CD4-positive, alpha-beta memory T cell (primary cell): ENCODE results near the gene PCDHGC4. TPM values are rescaled to one million over a fixed set of nuclear protein-coding genes. Genes with fewer than 3 reads are reported as not detected.

Experiments used
- polyA plus RNA-seq, 2 donors: library from polyadenylated mRNA; unstranded; fragments of 300-500 nt; fragmentation: Illumina TruSeq; gene quantifications; one replicate each; pipeline ENCODE4 v1.2.3, GENCODE V29; 2021
- total RNA-seq, 2 experiments: library from RNA; stranded (reverse); gene quantifications; one replicate each; pipeline ENCODE4 v1.2.3, GENCODE V29; 2021

The PCDHGC4 gene
- total and polyA plus RNA-seq, 4 experiments from 2014 or later = 0.11 TPM; not detected in 3

Other genes starting within 250 kb of the PCDHGC4 start
- under 1 TPM; 0.17 to 0.53 TPM for gene PCDHB15, start 239.6 kb upstream of the PCDHGC4 start, total RNA-seq
- not detected for gene PCDHB15, start 239.6 kb upstream of the PCDHGC4 start, polyA plus RNA-seq
- under 1 TPM; 0.38 to 0.91 TPM for gene SLC25A2, start 181.0 kb upstream of the PCDHGC4 start, total RNA-seq
- gene SLC25A2, start 181.0 kb upstream of the PCDHGC4 start, polyA plus RNA-seq = not detected
- 100 to 1,000 TPM; 109 to 119 TPM for gene TAF7, start 164.2 kb upstream of the PCDHGC4 start, total RNA-seq
- gene TAF7, start 164.2 kb upstream of the PCDHGC4 start, polyA plus RNA-seq = 100 to 1,000 TPM; 165 to 216 TPM
- under 1 TPM; 0.58 to 0.78 TPM for gene PCDHGA1, start 154.5 kb upstream of the PCDHGC4 start, total RNA-seq
- gene PCDHGA1, start 154.5 kb upstream of the PCDHGC4 start, polyA plus RNA-seq = not detected
- gene PCDHGA2, start 146.3 kb upstream of the PCDHGC4 start, total RNA-seq = under 1 TPM; 0.19 to 0.23 TPM
- gene PCDHGA2, start 146.3 kb upstream of the PCDHGC4 start, polyA plus RNA-seq = not detected
- gene PCDHGA3, start 141.2 kb upstream of the PCDHGC4 start, total RNA-seq = under 1 TPM; 0.17 to 0.26 TPM
- under 1 TPM in 1 of 2 donors, not detected in 1; 0.23 TPM for gene PCDHGA3, start 141.2 kb upstream of the PCDHGC4 start, polyA plus RNA-seq
- gene PCDHGB1, start 134.9 kb upstream of the PCDHGC4 start, total RNA-seq = under 1 TPM; 0.17 to 0.26 TPM
- not detected for gene PCDHGB1, start 134.9 kb upstream of the PCDHGC4 start, polyA plus RNA-seq
- gene PCDHGA4, start 130.0 kb upstream of the PCDHGC4 start, total RNA-seq = under 1 TPM in 1 of 2 experiments, not detected in 1; 0.47 TPM
- gene PCDHGA4, start 130.0 kb upstream of the PCDHGC4 start, polyA plus RNA-seq = not detected
- under 1 TPM; 0.55 to 0.64 TPM for gene PCDHGB2, start 125.0 kb upstream of the PCDHGC4 start, total RNA-seq
- gene PCDHGB2, start 125.0 kb upstream of the PCDHGC4 start, polyA plus RNA-seq = not detected
- under 1 TPM; 0.28 to 0.44 TPM for gene PCDHGA5, start 120.9 kb upstream of the PCDHGC4 start, total RNA-seq
- gene PCDHGA5, start 120.9 kb upstream of the PCDHGC4 start, polyA plus RNA-seq = not detected
- under 1 TPM; 0.50 to 0.76 TPM for gene PCDHGB3, start 114.8 kb upstream of the PCDHGC4 start, total RNA-seq
- not detected for gene PCDHGB3, start 114.8 kb upstream of the PCDHGC4 start, polyA plus RNA-seq
- gene PCDHGA6, start 111.1 kb upstream of the PCDHGC4 start, total RNA-seq = under 1 TPM; 0.50 to 0.76 TPM
- under 1 TPM in 1 of 2 donors, not detected in 1; 0.03 TPM for gene PCDHGA6, start 111.1 kb upstream of the PCDHGC4 start, polyA plus RNA-seq
- under 1 TPM; 0.26 to 0.44 TPM for gene PCDHGA7, start 102.3 kb upstream of the PCDHGC4 start, total RNA-seq
- gene PCDHGA7, start 102.3 kb upstream of the PCDHGC4 start, polyA plus RNA-seq = not detected
- under 1 TPM; 0.19 to 0.23 TPM for gene PCDHGB4, start 97.3 kb upstream of the PCDHGC4 start, total RNA-seq
- under 1 TPM in 1 of 2 donors, not detected in 1; 0.13 TPM for gene PCDHGB4, start 97.3 kb upstream of the PCDHGC4 start, polyA plus RNA-seq
- under 1 TPM in 1 of 2 experiments, not detected in 1; 0.17 TPM for gene PCDHGA8, start 92.4 kb upstream of the PCDHGC4 start, total RNA-seq
- not detected for gene PCDHGA8, start 92.4 kb upstream of the PCDHGC4 start, polyA plus RNA-seq
- gene PCDHGB5, start 87.1 kb upstream of the PCDHGC4 start, total RNA-seq = under 1 TPM; 0.42 to 0.49 TPM
- under 1 TPM in 1 of 2 donors, not detected in 1; 0.39 TPM for gene PCDHGB5, start 87.1 kb upstream of the PCDHGC4 start, polyA plus RNA-seq
- under 1 TPM; 0.17 to 0.25 TPM for gene PCDHGA9, start 82.3 kb upstream of the PCDHGC4 start, total RNA-seq
- gene PCDHGA9, start 82.3 kb upstream of the PCDHGC4 start, polyA plus RNA-seq = under 1 TPM in 1 of 2 donors, not detected in 1; 0.09 TPM
- under 1 TPM; 0.22 to 0.26 TPM for gene PCDHGB6, start 77.0 kb upstream of the PCDHGC4 start, total RNA-seq
- under 1 TPM in 1 of 2 donors, not detected in 1; 0.11 TPM for gene PCDHGB6, start 77.0 kb upstream of the PCDHGC4 start, polyA plus RNA-seq
- under 1 TPM; 0.25 to 0.35 TPM for gene PCDHGA10, start 72.0 kb upstream of the PCDHGC4 start, total RNA-seq
- gene PCDHGA10, start 72.0 kb upstream of the PCDHGC4 start, polyA plus RNA-seq = not detected
- gene PCDHGB7, start 67.4 kb upstream of the PCDHGC4 start, total RNA-seq = under 1 TPM; 0.32 to 0.33 TPM
- under 1 TPM in 1 of 2 donors, not detected in 1; 0.03 TPM for gene PCDHGB7, start 67.4 kb upstream of the PCDHGC4 start, polyA plus RNA-seq
- gene PCDHGA11, start 64.0 kb upstream of the PCDHGC4 start, total RNA-seq = under 1 TPM; 0.20 to 0.36 TPM
- gene PCDHGA11, start 64.0 kb upstream of the PCDHGC4 start, polyA plus RNA-seq = not detected
- gene PCDHGA12, start 54.5 kb upstream of the PCDHGC4 start, total RNA-seq = under 1 TPM; 0.11 to 0.17 TPM
- gene PCDHGA12, start 54.5 kb upstream of the PCDHGC4 start, polyA plus RNA-seq = not detected
- gene PCDHGC3, start 9.1 kb upstream of the PCDHGC4 start, total RNA-seq = under 1 TPM in 1 of 2 experiments, not detected in 1; 0.17 TPM
- gene PCDHGC3, start 9.1 kb upstream of the PCDHGC4 start, polyA plus RNA-seq = under 1 TPM in 1 of 2 donors, not detected in 1; 0.14 TPM
- gene PCDHGC5, start 4.1 kb downstream of the PCDHGC4 start, total RNA-seq = not detected
- not detected for gene PCDHGC5, start 4.1 kb downstream of the PCDHGC4 start, polyA plus RNA-seq
- 100 to 1,000 TPM; 211 TPM for gene DIAPH1, start 134.0 kb downstream of the PCDHGC4 start, total RNA-seq
- gene DIAPH1, start 134.0 kb downstream of the PCDHGC4 start, polyA plus RNA-seq = 100 to 1,000 TPM in 1 of 2 donors, 10 to 100 TPM in 1; 81.5 to 145 TPM
- gene HDAC3, start 151.8 kb downstream of the PCDHGC4 start, total RNA-seq = 10 to 100 TPM; 85.1 to 91.0 TPM
- 100 to 1,000 TPM in 1 of 2 donors, 10 to 100 TPM in 1; 92.8 to 137 TPM for gene HDAC3, start 151.8 kb downstream of the PCDHGC4 start, polyA plus RNA-seq
- 10 to 100 TPM; 20.4 to 21.3 TPM for gene RELL2, start 152.0 kb downstream of the PCDHGC4 start, total RNA-seq
- 1 to 10 TPM; 3.0 to 5.4 TPM for gene RELL2, start 152.0 kb downstream of the PCDHGC4 start, polyA plus RNA-seq
- 100 to 1,000 TPM; 106 to 110 TPM for gene FCHSD1, start 166.4 kb downstream of the PCDHGC4 start, total RNA-seq
- gene FCHSD1, start 166.4 kb downstream of the PCDHGC4 start, polyA plus RNA-seq = 1 to 10 TPM; 7.1 to 9.9 TPM
- gene ARAP3, start 197.2 kb downstream of the PCDHGC4 start, total RNA-seq = 10 to 100 TPM; 14.7 to 16.4 TPM
- gene ARAP3, start 197.2 kb downstream of the PCDHGC4 start, polyA plus RNA-seq = under 1 TPM in 1 of 2 donors, not detected in 1; 0.73 TPM